HepG2 (cell line): ENCODE measurements around the gene STIP1. TPM values are rescaled to one million over a fixed set of nuclear protein-coding genes. Genes with fewer than 3 reads are reported as not detected.

Source experiments
- ARID3A ChIP-seq: IDR thresholded peaks from 2 replicates; pipeline ENCODE4 v1.6.1; 2012; ENCODE audit warnings: low read depth, low read length, improper control_type of control experiment
- RFXAP ChIP-seq: sonication (generic); formaldehyde crosslinking; IDR thresholded peaks from 2 replicates; pipeline ENCODE4 v1.4.0; 2020; ENCODE audit warnings: missing genetic modification reagents, borderline replicate concordance
- SYNCRIP ChIP-seq: fragments of 200-400 bp; formaldehyde crosslinking; IDR thresholded peaks from 2 replicates; pipeline ENCODE4 v1.6.1; 2018; ENCODE audit warnings: mild to moderate bottlenecking, low read depth, low read length; ENCODE audit not compliant: insufficient read depth
- ZNF407 ChIP-seq: sonication (generic); formaldehyde crosslinking; IDR thresholded peaks from one replicate; pipeline ENCODE4 v1.5.1; 2020; ENCODE audit warnings: mild to moderate bottlenecking, missing genetic modification reagents; ENCODE audit errors: not compliant biosample characterization
- polyA plus RNA-seq, 8 experiments: library from polyadenylated mRNA; depleted of rRNA in 3 of 8; stranded (reverse) in 7 of 8; unstranded in 1 of 8; fragments of >200 nt; fragmentation: Illumina TruSeq in 4 of 8; extraction: Trizol in 4 of 8; gene quantifications; 2 replicates each; pipeline versions ENCODE4 v1.2.1 to v1.2.3, GENCODE V29; 2011 to 2016; ENCODE audit warnings: low read depth in 4 of 8, missing spikeins in 1 of 8, mixed read lengths in 1 of 8; ENCODE audit not compliant: insufficient read depth in 1 of 8
- total RNA-seq, 5 experiments: library from RNA; depleted of rRNA; stranded (reverse); fragments of >200 nt; fragmentation: Illumina TruSeq; extraction: Trizol; gene quantifications; 2 replicates each; pipeline ENCODE4 v1.2.3, GENCODE V29; 2016; ENCODE audit warnings: low read depth in 1 of 5

STIP1 gene
- total and polyA plus RNA-seq, 2 of the 13 experiments (the other 11 are each of a cell fraction or from before 2014, with no cell fraction given), result 81.1 to 217 TPM

- TF ChIP-seq ARID3A (no peak), ZNF407 (CRISPR knock-in tag) (no peak), SYNCRIP (no peak), RFXAP (CRISPR knock-in tag) (no peak)
These were observed 20.7 kb downstream of the STIP1 start, which contains the start of gene FERMT3 (continued) for GRCh38 chr11:64206457-64207255.
